Measurements from ENCODE around the gene BAZ1B.
A peak's percentile ranks its signal among the peaks of the same experiment; 100 is the strongest.
"Not testable (repeated sequence)": the region's sequence is repeated elsewhere in the genome, so short reads cannot be mapped to it uniquely, and the experiment has no call there.

Gene BAZ1B

DNA sequence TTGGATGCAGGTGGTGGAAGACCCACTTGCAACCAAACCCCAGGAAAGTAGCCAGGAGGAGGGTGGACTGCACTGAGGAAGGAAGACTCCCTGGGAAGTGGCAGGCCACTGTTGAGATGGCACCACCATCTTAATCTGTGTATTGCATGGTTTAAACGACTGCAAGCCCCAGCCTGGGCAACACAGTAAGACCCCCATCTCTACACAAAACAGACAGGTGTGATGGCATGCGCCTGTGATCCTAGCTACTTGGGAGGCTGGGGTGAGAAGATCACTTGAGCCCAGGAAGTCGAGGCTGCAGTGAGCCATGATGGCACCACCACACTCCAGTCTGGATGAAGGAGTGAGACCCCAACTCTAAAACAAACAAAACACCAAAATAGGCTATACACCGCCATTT, 45.0 kb upstream of the BAZ1B start:
- H3K4me3 ChIP-seq (ENCODE audit: low read depth, low read length): no peak overlapping the region
- DNase-seq (ENCODE audit: low read depth): no peak
- TF ChIP-seq, protein P1, sequence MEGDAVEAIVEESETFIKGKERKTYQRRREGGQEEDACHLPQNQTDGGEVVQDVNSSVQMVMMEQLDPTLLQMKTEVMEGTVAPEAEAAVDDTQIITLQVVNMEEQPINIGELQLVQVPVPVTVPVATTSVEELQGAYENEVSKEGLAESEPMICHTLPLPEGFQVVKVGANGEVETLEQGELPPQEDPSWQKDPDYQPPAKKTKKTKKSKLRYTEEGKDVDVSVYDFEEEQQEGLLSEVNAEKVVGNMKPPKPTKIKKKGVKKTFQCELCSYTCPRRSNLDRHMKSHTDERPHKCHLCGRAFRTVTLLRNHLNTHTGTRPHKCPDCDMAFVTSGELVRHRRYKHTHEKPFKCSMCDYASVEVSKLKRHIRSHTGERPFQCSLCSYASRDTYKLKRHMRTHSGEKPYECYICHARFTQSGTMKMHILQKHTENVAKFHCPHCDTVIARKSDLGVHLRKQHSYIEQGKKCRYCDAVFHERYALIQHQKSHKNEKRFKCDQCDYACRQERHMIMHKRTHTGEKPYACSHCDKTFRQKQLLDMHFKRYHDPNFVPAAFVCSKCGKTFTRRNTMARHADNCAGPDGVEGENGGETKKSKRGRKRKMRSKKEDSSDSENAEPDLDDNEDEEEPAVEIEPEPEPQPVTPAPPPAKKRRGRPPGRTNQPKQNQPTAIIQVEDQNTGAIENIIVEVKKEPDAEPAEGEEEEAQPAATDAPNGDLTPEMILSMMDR (conservative IDR thresholded peaks at IDR 0.05; ENCODE audit: low read depth, low read length): no peak

DNA sequence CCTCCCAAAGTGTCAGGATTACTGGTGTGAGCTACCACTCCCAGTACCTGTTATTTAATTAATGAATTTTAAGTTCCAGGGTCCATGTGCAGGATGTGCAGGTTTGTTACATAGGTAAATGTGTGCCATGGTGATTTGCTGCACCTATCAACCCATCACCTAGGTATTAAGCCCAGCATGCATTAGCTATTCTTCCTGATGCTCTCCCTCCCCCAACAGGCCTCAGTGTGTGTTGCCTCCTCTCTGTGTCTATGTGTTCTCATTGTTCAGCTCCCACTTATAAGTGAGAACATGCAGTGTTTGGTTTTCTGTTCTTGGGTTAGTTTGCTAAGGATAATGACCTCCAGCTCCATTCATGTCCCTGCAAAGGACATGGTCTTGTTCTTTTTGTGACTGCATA, 44.3 kb upstream of the BAZ1B start:
- H3K4me3 ChIP-seq (ENCODE audit: low read depth, low read length); DNase-seq (ENCODE audit: low read depth): not testable (repeated sequence)

DNA sequence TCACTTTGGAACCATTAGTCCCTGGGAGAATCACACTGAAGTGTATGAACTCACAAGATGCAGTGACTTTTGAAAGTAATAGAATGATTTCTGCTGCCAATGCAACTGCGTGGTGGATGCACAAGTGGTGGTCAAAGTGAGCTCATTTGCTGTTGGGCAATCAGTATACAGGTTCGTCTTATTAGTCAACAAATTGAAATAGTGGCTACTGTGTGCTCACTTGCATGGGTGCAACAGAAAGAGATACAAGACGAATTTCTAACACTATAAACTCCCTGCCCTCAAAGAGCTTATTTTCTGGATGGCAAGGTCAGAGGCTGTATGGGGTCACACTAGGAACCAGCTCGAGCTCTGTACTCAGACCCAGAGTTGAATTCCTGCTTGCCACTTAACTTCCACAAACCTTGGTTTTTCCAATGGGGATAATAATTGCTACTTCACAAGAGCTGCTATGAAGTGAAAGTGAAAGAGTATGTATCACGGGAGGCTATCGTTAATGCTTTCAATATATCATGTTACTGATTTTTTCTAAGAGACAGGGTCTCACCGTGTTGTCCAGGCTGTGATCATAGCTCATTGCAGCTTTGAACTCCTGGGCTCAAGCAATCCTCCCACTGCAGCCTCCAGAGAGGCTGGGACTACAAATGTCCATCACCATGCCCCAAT, 43.7 kb upstream of the BAZ1B start:
- DNase-seq (ENCODE audit: low read depth): peak; percentile 24
- TF ChIP-seq, protein P1 (conservative IDR thresholded peaks at IDR 0.05; ENCODE audit: low read depth, low read length): no peak
- no peak overlapping the region for H3K4me3 ChIP-seq (ENCODE audit: low read depth, low read length)

DNA sequence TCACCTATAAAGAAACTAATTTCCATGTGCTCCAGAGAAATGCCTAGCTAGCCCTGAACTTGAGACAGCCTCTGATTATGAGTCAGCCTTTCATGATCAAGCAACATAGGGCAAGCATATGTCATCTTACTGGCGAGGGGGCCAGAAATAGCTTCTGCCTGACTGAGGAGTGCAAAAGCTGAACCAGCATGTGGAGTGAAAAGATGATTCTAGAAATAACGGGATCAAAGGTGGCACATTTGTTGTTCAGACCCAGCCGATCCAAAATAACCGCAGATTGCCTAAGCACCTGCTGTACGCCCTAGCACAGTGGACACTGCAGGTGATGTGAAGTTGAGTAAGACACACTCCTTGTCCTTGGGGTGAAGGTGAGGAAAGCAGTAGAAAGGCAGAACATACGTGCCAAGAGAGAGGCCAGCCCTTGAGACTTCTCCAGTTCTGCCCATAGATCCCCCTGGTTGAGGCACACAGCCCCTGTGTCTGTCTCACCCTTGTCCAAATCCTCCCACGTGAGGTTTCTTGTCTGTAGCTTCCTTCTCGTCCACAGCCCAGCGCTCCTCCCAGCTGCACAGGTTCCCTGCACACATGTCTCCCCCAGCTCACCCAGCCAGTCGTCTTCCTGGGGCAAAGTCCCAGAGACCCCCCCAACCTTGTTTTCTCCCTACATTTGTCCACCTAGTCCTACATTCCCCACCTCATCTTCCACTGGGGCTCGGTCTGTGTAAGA, 38.2 kb upstream of the BAZ1B start:
- no peak overlapping the region for H3K4me3 ChIP-seq (ENCODE audit: low read depth, low read length)
- TF ChIP-seq, protein P1 (conservative IDR thresholded peaks at IDR 0.05; ENCODE audit: low read depth, low read length): no peak
- peak; percentile 93 for DNase-seq (ENCODE audit: low read depth)

DNA sequence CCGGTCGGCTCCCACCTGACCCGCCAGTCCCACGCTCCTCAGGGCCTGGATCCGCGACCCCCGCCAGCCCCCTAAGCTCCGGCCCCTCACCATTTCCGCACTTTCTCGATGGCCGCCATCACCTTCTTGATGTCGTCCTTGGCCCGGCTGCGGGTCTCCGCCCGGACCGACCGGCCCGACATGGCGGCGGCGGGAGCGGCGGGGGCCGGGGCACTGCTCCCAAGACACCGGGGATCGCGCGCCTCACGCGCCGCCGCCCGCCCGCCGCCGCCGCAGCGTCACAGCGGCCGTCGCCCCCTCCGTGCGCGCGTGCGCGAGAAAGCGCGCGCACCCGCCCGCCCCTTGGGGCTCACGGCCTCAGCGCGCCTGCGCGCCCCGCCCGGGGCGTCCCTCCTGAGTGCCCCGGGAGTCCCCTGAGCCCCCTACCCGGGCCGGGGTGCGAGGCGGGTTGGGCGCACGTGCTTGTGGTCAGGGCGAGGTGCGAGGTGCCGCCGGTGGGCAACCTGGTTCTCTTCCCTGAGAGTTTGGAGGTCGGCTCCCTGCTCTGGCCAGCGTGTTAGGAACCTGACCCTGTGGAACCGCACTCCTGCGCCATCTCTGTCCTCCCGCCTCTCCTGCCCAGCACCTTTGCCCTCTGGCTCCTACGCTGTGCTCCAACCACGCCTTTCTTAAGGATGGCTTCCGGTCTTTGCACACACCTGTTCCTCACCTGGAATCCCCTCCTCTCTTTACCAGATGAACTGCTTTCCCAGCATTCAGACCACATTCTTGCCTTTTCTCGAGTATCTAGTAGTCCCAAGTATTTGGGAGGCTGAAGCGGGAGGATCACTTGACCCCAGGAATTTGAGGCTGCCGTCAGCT, 35.5 kb upstream of the BAZ1B start, which contains the start of gene BCL7B:
TSS of gene BCL7B (minus strand) at position 294 of the 861 bp plus-strand sequence. CDS start at position 182, 112 bp downstream.
- TF ChIP-seq, protein P1 (conservative IDR thresholded peaks at IDR 0.05; ENCODE audit: low read depth, low read length): no peak
- peak; percentile 58 for DNase-seq (ENCODE audit: low read depth)
- H3K4me3 ChIP-seq (ENCODE audit: low read depth, low read length): peak within 1 kb of the TSS; percentile 89

DNA sequence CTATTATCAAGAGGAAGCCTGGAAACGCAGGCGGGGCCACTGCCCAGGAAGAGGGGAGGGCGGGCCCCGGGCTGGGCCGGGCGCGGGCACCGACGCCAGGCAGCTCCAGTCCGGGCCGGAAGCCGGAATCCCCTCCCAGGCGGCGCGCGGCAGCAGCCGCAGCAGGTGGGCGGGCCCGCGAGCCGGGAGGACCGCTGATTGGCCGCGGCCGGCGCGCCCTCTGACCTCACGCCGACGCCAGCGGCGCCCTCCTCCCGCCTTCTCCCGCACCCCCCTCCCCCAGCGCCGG, 35.0 kb upstream of the BAZ1B start:
- DNase-seq (ENCODE audit: low read depth): peak; percentile 92
- TF ChIP-seq, protein P1 (conservative IDR thresholded peaks at IDR 0.05; ENCODE audit: low read depth, low read length): no peak
- H3K4me3 ChIP-seq (ENCODE audit: low read depth, low read length): peak overlapping the region; percentile 89
